ENCODE data around the gene VCAM1.
"Not testable (repeated sequence)": the region's sequence is repeated elsewhere in the genome, so short reads cannot be mapped to it uniquely, and the experiment has no call there.

Gene VCAM1, protein sequence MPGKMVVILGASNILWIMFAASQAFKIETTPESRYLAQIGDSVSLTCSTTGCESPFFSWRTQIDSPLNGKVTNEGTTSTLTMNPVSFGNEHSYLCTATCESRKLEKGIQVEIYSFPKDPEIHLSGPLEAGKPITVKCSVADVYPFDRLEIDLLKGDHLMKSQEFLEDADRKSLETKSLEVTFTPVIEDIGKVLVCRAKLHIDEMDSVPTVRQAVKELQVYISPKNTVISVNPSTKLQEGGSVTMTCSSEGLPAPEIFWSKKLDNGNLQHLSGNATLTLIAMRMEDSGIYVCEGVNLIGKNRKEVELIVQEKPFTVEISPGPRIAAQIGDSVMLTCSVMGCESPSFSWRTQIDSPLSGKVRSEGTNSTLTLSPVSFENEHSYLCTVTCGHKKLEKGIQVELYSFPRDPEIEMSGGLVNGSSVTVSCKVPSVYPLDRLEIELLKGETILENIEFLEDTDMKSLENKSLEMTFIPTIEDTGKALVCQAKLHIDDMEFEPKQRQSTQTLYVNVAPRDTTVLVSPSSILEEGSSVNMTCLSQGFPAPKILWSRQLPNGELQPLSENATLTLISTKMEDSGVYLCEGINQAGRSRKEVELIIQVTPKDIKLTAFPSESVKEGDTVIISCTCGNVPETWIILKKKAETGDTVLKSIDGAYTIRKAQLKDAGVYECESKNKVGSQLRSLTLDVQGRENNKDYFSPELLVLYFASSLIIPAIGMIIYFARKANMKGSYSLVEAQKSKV

DNA sequence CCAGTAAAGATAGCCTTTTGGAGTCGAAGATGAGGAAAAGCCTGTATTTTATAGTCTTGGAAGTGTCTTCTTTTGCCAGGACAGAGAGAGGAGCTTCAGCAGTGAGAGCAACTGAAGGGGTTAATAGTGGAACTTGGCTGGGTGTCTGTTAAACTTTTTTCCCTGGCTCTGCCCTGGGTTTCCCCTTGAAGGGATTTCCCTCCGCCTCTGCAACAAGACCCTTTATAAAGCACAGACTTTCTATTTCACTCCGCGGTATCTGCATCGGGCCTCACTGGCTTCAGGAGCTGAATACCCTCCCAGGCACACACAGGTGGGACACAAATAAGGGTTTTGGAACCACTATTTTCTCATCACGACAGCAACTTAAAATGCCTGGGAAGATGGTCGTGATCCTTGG lies at the start of gene VCAM1:
Gene VCAM1, plus strand, starts transcription at position 253 of the 400 bp plus-strand sequence. Its CDS starts 119 bp downstream, at position 372.
- no peak for DNase-seq

DNA sequence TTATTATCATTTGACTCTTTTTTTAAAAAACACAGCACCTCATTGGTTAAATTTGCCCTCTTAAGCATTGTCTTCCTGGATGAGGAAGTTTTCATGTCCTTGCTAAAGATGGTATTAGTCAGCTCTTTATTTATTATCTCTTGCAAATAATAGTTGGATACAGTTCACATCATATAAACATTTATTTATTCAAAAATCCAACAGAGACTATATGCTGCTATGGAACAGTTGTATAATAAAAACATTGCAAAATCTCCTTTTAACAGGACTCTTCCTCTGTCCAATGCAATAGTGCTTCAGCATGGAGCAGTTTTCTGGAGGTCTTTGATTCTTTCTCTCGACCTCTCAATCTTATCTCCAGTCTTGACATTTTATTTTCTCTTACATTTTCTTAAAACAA lies 49.5 kb upstream of the VCAM1 start:
- DNase-seq: no peak

DNA sequence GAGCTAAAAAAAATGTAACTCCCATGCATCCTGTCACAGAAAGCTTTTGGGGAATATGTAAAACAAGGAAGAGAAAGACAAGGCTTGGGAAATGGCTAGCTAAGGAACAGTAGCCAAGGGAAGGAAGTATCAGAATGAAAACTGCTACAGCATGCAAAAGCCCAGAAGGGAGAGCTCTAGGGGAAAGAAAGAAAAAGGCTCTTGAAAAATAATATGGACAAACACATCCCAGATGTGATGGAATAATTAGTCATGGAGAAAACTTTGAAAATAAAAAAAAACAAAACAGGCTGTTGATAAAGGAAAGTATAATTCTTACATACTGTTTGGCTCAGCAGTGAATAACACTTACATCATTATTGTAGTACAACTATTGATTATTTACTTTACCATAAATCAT lies 47.9 kb upstream of the VCAM1 start:
- DNase-seq: no peak

- no peak for DNase-seq
Observed at GRCh38 chr1:100683448-100684349, 35.8 kb upstream of the VCAM1 start.

DNA sequence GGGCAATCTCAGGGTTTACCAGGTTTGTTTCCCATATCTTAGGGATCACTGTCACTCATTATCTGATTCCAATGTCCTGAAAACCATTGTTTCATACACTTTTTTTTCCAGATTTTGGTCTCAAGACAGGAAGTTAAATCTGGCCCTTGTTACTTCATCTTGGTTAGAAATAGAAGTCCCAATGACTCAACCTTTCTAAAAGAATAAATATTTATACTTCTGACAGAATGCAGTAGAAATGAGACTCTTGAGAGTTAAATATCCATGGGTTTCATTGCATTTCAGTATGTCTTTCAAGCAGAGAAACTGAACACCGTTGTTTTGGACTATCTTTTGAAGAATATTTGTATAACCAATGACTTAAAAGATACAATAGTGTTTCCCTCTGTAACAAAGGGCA lies 19.8 kb upstream of the VCAM1 start:
- no peak for DNase-seq

DNA sequence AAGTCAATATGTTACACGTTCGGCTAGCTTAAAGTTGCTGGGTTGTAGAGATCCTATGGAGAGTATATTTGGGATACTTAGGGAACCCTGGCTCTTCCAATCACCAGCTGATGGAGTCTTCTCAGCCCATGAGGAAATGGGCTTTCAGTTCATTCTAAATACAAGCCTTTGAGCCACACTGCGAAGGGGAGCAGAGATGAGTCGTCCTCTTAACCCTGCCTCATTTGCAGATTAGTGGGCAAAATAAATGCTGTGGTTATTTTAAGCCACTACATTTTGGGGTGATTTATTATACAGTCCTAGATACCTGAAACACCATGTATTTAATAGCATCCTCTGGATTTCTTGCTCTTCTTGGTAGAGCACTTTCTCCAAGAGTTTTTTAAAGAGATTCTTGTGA lies 19.0 kb upstream of the VCAM1 start:
- no peak for DNase-seq

- DNase-seq: no peak
Observed at GRCh38 chr1:100703052-100703451, 16.5 kb upstream of the VCAM1 start.

DNA sequence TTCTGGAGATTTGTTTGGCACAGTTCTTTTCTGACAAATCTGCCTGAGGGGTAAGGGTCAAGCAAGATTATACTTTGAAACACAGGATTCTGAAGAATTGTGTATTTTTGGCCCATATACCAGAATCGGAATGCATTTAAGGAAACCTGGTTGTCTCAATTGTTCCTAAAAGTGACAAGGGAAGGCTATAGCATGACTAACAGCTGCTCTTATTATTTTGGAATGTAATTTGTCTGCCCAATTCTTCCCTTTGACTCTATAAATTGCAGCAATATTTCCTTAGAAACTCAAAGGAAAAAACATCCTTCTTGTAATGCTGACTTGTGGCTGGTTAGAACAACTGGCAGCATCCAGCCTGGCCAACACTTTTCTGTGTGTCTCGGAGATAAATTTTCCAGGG lies 15.8 kb upstream of the VCAM1 start:
- DNase-seq: no peak

GRCh38 chr1:100704473-100704872 lies 15.1 kb upstream of the VCAM1 start:
- no peak for DNase-seq

GRCh38 chr1:100706296-100706695 lies 13.2 kb upstream of the VCAM1 start:
- DNase-seq: no peak

DNA sequence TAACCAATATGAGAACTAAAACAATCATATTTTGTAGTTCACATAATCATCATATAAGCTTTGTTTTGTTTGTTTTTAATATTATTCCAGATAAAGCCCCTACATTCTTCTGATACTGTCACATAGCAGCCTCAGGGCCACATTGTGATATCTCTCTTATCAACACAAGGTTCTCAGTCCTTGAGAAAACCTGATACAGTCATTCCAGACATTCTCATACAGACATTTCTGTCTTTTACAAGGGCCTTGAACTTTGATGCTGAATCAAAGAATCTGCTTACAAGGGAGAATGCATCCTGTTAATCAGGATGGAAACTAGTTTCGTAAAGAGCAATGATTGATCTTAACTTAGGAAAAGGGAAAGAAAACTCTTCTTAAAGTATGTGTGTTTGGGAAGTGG lies 12.7 kb upstream of the VCAM1 start:
- no peak for DNase-seq

- no peak for DNase-seq
Observed at GRCh38 chr1:100708476-100709062, 11.0 kb upstream of the VCAM1 start.

DNA sequence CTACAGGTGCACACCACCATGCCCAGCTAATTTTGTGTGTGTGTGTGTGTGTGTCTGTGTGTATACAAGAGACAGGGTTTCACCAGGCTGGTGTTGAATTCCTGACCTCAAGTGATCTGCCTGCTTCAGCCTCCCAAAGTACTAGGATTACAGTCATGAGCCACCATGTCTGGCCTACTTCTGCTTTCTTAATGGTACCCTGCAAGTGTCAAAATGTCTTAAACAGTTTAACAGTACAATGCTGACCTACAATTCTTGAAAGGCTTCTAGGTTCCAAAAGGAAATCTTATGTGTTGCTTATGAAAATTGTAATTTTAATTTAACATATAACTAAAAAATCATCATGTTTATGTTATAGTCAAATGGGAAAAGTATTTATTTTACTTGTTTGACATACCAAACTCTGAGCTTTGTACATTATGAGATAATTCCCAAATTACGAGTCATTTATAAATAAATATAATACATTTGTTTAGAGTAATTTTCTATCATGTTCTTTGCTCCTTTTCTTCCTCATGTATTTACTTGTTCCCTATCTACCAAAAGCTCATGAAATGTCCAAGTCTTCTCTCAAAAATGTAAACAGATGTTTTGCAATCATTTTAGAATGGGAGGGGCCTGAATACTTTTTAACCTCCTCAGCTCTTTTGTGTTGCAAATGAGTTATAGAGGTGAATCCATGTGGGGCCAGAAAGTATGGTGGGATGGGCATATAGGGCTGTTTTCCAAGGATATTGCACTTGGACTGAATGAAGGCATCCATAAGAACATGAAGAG lies 8.4 kb upstream of the VCAM1 start:
- DNase-seq: no peak

- DNase-seq: not testable (repeated sequence)
Observed at GRCh38 chr1:100713027-100713426, 6.5 kb upstream of the VCAM1 start.

DNA sequence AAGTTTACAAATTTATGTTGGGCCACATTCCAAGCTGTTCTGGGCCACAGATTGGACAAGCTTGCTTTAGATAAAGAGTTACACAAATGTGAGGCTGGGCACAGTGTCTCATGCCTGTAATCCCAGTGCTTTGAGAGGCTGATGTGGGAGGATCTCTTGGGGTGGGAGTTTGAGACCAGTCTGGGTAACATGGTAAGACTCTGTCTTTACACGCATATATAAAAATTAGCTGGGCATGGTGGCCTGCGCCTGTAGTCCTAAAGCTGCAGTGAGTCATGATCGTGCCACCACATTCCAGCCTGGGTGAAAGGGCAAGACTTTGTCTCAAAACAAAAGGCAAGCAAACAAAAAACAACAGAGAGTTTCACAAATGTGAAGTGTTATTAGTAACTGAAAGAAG lies 5.9 kb upstream of the VCAM1 start:
- DNase-seq: no peak

- DNase-seq: no peak
Observed at GRCh38 chr1:100714599-100714998, 4.9 kb upstream of the VCAM1 start.

DNA sequence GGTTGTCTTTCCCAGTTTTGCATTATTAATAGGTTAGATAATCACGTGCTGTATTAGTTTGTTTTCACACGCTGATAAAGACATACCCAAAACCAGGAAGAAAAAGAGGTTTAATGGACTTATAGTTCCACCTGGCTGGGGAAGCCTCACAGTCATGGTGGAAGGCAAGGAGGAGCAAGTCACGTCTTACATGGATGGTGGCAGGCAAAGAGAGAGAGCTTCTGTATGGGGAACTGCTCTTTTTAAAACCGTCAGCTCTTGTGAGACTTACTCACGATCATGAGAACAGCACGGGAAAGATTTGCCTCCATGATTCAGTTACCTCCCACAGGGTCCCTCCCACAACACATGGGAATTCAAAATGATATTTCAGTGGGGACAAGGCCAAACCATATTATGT lies 2.3 kb upstream of the VCAM1 start:
- no peak for DNase-seq

DNA sequence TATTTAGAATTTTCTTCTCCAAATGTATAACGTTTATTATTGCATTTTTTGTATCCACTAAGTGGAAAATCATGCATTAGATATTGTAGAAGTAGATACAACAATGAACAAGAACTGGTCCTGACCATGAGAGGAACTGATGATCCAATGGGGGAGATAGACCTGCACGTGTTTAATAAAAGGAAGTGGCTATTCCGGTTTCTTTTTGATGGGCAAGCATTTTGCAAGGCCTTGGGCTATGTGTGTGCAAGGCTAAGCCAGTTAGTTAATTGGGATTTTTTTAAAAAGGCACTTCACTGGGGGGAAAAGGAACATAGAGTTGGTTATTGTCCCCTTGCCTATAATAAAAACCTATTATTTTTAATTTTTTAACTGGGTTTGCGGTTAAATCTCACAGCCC lies 961 bp upstream of the VCAM1 start:
- DNase-seq: no peak

GRCh38 chr1:100720101-100720500 lies 559 bp downstream of the VCAM1 start:
- no peak for DNase-seq

- no peak for DNase-seq
Observed at GRCh38 chr1:100720751-100721150, 1.2 kb downstream of the VCAM1 start.

DNA sequence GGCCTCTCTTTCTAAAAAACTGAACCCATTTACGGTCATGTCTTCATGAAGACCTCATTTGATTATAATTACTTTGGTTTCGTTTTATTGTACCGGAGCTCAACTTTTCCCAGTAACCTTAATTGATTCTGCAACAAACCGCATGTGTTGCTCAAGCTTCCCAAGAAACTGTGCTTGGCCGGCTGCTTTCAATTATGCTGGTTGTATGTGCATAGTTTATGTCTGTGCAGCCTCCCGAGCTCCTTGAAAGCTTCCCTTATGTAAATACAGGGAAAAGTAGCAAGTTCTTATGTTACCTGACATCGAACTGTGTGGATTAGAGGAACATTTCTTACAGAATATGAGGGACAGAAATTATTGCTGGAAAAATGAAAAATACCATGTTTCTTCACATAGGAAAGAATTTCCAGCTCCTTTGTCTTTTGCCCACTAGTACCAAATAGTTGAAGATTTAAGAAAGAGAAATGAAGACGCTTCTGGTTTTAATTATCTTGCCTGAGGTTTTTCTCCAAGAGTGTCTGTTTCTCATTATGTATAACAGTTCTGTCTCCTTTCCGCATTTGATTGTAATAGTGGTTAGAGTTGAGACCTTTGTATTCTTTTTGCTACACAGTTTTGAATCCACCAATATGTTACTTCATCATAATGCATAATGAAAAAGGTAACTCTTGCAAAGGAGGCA lies 2.1 kb downstream of the VCAM1 start:
- DNase-seq: peak; percentile 17

- no peak for DNase-seq
Observed at GRCh38 chr1:100722221-100722620, 2.7 kb downstream of the VCAM1 start.
